Measurements from ENCODE around the gene ASTN2.

DNA sequence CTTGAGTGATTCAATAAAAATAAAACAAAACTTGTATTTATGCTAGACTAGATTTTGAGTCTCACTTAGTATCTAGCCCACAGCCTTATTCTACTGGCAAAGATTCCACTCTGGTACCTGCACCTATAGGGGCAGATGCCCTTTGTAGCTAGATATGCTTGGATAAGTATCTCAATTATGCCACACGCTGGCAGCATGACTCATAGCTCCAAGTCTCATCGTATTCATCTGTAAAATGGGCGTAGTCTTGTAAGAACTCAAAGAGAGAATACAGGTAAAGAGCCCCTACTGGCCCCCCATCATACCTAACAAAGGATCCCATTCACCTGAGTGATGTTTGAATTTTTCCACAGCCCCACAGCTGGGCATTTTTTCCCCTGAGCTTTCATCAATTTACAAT lies 45.9 kb upstream of the ASTN2 start:
- no peak for TF ChIP-seq CTCF (conservative IDR thresholded peaks at IDR 0.05; ENCODE audit: low read length)
- TF ChIP-seq EZH2phosphoT487 (IDR thresholded peaks at IDR 0.05; ENCODE audit: borderline replicate concordance, low read depth, low read length), result no peak
